ENCODE data around the gene NAA10.

Gene NAA10

DNA sequence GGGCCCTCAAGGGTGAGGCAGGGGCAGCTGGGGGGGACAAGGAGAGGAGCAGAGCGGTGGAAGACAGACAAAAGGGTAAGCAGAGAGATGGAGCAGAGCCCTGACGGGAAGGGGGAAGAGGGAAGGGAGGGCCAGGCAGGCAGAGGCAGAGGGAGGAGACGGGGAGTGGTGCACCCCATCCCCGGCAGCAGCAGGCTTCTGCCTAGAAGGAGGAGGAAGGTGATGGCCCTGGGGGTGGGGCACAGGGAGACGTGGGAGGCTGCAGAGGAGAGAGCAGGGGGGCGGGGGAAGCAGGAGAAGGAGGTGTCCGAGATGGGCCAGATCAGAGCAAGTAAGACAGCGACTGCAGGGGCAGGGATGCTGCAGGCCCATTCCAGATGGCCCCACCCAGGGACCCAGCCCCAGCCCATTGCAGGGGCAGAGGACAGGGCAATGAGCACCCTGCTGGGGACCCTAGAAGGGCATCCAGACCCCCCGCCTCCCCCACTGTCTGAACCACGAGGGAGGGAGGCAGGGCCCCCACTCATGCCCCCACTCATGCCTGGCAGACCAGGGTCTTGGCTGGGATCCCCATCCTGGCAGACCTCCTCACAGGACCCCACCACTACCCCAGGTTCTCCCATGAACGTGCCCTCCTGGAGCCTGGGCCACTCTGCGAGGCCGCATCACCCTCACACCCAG is 51.5 kb downstream of the NAA10 start:
- DNase-seq (ENCODE audit: low read depth): no peak

DNA sequence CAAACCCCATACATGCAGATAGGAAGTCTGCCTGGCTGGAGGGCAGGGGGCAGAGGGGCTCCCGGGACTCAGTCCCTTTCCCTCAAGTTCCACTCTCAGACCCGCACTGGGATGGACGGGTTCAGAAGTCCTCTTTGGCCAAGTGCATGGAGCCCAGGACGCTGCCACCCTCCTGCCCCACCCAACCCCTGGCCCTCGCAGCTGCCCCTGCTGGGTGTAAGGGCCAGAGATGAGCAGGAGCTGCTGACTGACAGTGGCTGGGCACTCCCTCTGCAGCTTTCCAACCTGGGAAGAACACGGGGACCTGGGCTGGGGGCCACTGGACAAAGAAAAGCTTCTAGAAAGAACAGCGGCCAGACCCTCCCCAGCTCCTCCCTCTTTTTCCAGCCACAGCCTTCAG is 52.3 kb downstream of the NAA10 start:
- DNase-seq (ENCODE audit: low read depth): no peak

DNA sequence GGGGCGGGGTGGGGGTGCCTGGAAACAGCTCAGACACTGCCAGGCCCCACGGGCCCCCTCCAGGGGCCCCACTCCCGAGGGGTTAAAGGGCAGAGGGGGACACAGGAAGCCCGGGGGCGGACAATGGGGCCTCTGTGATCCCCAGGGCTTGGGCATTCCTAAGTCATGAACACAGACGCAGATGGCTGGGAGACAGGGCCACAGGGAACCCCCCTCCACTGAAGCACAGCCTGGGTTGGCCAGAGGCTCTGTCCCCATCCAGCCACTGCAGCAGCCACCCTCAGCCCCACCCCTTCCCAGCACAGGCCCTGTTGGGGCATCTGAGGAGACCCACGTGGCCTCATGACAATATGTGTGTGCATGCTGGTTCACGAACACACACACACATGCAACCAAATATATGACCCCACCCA is 52.7 kb downstream of the NAA10 start:
- DNase-seq (ENCODE audit: low read depth): no peak

GRCh38 chrX:153881281-153881680 is 53.6 kb downstream of the NAA10 start:
- no peak for DNase-seq (ENCODE audit: low read depth)

DNA sequence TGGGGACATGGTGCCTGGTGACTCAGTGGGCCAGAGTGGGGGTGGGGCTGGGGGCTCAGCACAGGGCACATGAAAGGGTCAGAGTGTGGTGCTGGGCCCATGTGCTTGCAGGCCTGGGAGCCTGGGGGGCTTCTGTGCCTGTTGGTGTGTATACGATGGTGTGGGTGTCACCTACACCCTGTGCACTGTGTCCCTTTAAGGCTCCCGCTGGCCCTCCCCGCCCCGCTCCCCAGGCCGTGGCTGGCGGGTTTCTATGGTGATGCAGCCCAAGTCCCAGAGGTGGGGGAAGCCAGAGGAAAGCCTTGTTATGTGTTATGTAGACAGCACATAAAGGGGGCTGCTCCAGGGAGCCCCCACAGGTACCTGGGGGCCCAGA is 54.4 kb downstream of the NAA10 start:
- no peak for DNase-seq (ENCODE audit: low read depth)

- DNase-seq (ENCODE audit: low read depth): no peak
Measured at GRCh38 chrX:153879741-153880439, 54.9 kb downstream of the NAA10 start.
